GM12878 (cell line): ENCODE measurements around the gene CD209. TPM values are rescaled to one million over a fixed set of nuclear protein-coding genes. Genes with fewer than 3 reads are reported as not detected.
A peak's percentile ranks its signal among the peaks of the same experiment; 100 is the strongest.

Experiments used
- ATF7 ChIP-seq: fragments of 450-650 bp; IDR thresholded peaks from 2 replicates; pipeline ENCODE4 v1.6.1; 2016; ENCODE audit warnings: low read depth, mild to moderate bottlenecking
- BHLHE40 ChIP-seq, 2 experiments: fragments of 450-650 bp in 1 of 2; IDR thresholded peaks; 2 replicates each; pipeline ENCODE4 v1.6.1; 2011 to 2017; ENCODE audit warnings: low read depth in 2 of 2, borderline replicate concordance in 1 of 2, improper control_type of control experiment in 1 of 2, low read length in 1 of 2, mild to moderate bottlenecking in 1 of 2
- E4F1 ChIP-seq: fragments of 450-650 bp; IDR thresholded peaks from 2 replicates; pipeline ENCODE4 v1.6.1; 2018; ENCODE audit warnings: borderline replicate concordance, mild to moderate bottlenecking; ENCODE audit not compliant: partially characterized antibody
- EED ChIP-seq: sonication (generic); IDR thresholded peaks from 2 replicates; pipeline ENCODE4 v1.6.1; 2016; ENCODE audit warnings: antibody characterized with exemption, low read depth
- EZH2 ChIP-seq: IDR thresholded peaks from 2 replicates; pipeline ENCODE4 v1.6.1; 2012; ENCODE audit warnings: low read depth, mild to moderate bottlenecking, control low read depth, inconsistent platforms, low read length, borderline replicate concordance; ENCODE audit not compliant: control insufficient read depth
- FOXM1 ChIP-seq: IDR thresholded peaks from 2 replicates; pipeline ENCODE4 v1.6.1; 2012; ENCODE audit warnings: low read depth, mild to moderate bottlenecking, inconsistent platforms, low read length, moderate library complexity
- GABPA ChIP-seq: IDR thresholded peaks from 2 replicates; pipeline ENCODE4 v1.6.1; 2014; ENCODE audit warnings: antibody characterized with exemption, low read depth, mild to moderate bottlenecking, inconsistent platforms
- IKZF1 ChIP-seq: fragments of 450-650 bp; conservative IDR thresholded peaks from 2 replicates; pipeline ENCODE4 v1.6.1; 2017; ENCODE audit warnings: antibody characterized with exemption, mild to moderate bottlenecking
- IKZF2 ChIP-seq, 2 experiments: fragments of 450-650 bp; IDR thresholded peaks; 2 replicates each; pipeline ENCODE4 v1.6.1; 2017; ENCODE audit warnings: mild to moderate bottlenecking in 2 of 2, moderate library complexity in 2 of 2
- LARP7 ChIP-seq: fragments of 450-650 bp; IDR thresholded peaks from 2 replicates; pipeline ENCODE4 v1.6.1; 2017; ENCODE audit warnings: mild to moderate bottlenecking
- MEF2B ChIP-seq: fragments of 450-650 bp; IDR thresholded peaks from 2 replicates; pipeline ENCODE4 v1.6.1; 2018; ENCODE audit warnings: mild to moderate bottlenecking, moderate library complexity; ENCODE audit not compliant: partially characterized antibody, poor library complexity, severe bottlenecking
- MTA3 ChIP-seq: IDR thresholded peaks from 2 replicates; pipeline ENCODE4 v1.6.1; 2012; ENCODE audit warnings: low read length, inconsistent platforms, borderline replicate concordance
- POLR2AphosphoS5 ChIP-seq: IDR thresholded peaks from 2 replicates; pipeline ENCODE4 v1.6.1; 2011; ENCODE audit warnings: mild to moderate bottlenecking, low read length, inconsistent platforms
- RFX5 ChIP-seq: IDR thresholded peaks from 2 replicates; pipeline ENCODE4 v1.6.1; 2011; ENCODE audit warnings: low read depth, low read length, improper control_type of control experiment
- SMAD1 ChIP-seq: fragments of 450-650 bp; IDR thresholded peaks from 2 replicates; pipeline ENCODE4 v1.6.1; 2018; ENCODE audit warnings: mild to moderate bottlenecking, low read depth; ENCODE audit not compliant: partially characterized antibody
- STAT3 ChIP-seq: IDR thresholded peaks from 2 replicates; pipeline ENCODE4 v1.6.1; 2011; ENCODE audit warnings: low read depth, low read length, improper control_type of control experiment
- ZBTB40 ChIP-seq: fragments of 450-650 bp; IDR thresholded peaks from 2 replicates; pipeline ENCODE4 v1.6.1; 2016; ENCODE audit warnings: mild to moderate bottlenecking, moderate library complexity, borderline replicate concordance
- polyA plus RNA-seq, 11 experiments: library from polyadenylated mRNA; depleted of rRNA in 4 of 11; unstranded in 6 of 11; stranded (reverse) in 5 of 11; fragments of >200 nt; fragmentation: Nextera tagmentation in 4 of 11; fragmentation: Illumina TruSeq in 1 of 11; extraction: Ambion mirVana in 4 of 11; extraction: Trizol in 1 of 11; gene quantifications; 1 replicate in 1 of 11; 2 replicates in 10 of 11; pipeline versions ENCODE4 v1.2.1 to v1.2.3, GENCODE V29; 2011 to 2016; ENCODE audit warnings: inconsistent platforms in 2 of 11, missing spikeins in 2 of 11, low read depth in 1 of 11
- total RNA-seq, 4 experiments: library from RNA; depleted of rRNA in 3 of 4; stranded (reverse); fragments of >200 nt in 3 of 4; fragmentation: Illumina TruSeq in 1 of 4; extraction: Trizol in 1 of 4; gene quantifications; 2 replicates each; pipeline versions ENCODE4 v1.2.1 to v1.2.3, GENCODE V29; 2013 to 2021
- TF ChIP-seq, protein P1 (sequence below): fragments of 450-650 bp; IDR thresholded peaks from 2 replicates; pipeline ENCODE4 v1.6.1; 2017; ENCODE audit warnings: mild to moderate bottlenecking, moderate library complexity

The CD209 gene
- total and polyA plus RNA-seq, 10 of the 15 experiments (the other 5 are each of a cell fraction or from before 2014, with no cell fraction given) = 0.04 to 0.21 (median 0.10) TPM; not detected in 3

- TF ChIP-seq EED (peak; percentile 77), FOXM1 (peak; percentile 50; the same call in 1 of the 2 replicates), MEF2B (peak; percentile 92), MTA3 (peak; percentile 84; the same call in 1 of the 2 replicates), GABPA (no peak), SMAD1 (peak; percentile 82), RFX5 (no peak), STAT3 (no peak), EZH2 (0 out of 2 replicates have a peak, but pooled peaks have one; percentile 85), ATF7 (peak; percentile 84; the same call in 1 of the 2 replicates), LARP7 (no peak), BHLHE40 (IDR thresholded peaks at IDR 0.05; ENCODE audit: borderline replicate concordance in 1 of 2, low read depth in 2 of 2, low read length in 1 of 2) (peak; percentile 68 to 92; a peak in 3 of 4 replicates), IKZF2 (IDR thresholded peaks at IDR 0.05) (peak; percentile 90 to 96), IKZF1 (peak; percentile 89), POLR2AphosphoS5 (peak; percentile 57; the same call in 1 of the 2 replicates), E4F1 (peak; percentile 74), ZBTB40 (no peak)
- TF ChIP-seq, protein P1, sequence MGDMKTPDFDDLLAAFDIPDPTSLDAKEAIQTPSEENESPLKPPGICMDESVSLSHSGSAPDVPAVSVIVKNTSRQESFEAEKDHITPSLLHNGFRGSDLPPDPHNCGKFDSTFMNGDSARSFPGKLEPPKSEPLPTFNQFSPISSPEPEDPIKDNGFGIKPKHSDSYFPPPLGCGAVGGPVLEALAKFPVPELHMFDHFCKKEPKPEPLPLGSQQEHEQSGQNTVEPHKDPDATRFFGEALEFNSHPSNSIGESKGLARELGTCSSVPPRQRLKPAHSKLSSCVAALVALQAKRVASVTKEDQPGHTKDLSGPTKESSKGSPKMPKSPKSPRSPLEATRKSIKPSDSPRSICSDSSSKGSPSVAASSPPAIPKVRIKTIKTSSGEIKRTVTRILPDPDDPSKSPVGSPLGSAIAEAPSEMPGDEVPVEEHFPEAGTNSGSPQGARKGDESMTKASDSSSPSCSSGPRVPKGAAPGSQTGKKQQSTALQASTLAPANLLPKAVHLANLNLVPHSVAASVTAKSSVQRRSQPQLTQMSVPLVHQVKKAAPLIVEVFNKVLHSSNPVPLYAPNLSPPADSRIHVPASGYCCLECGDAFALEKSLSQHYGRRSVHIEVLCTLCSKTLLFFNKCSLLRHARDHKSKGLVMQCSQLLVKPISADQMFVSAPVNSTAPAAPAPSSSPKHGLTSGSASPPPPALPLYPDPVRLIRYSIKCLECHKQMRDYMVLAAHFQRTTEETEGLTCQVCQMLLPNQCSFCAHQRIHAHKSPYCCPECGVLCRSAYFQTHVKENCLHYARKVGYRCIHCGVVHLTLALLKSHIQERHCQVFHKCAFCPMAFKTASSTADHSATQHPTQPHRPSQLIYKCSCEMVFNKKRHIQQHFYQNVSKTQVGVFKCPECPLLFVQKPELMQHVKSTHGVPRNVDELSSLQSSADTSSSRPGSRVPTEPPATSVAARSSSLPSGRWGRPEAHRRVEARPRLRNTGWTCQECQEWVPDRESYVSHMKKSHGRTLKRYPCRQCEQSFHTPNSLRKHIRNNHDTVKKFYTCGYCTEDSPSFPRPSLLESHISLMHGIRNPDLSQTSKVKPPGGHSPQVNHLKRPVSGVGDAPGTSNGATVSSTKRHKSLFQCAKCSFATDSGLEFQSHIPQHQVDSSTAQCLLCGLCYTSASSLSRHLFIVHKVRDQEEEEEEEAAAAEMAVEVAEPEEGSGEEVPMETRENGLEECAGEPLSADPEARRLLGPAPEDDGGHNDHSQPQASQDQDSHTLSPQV = no peak
Observed at GRCh38 chr19:7690779-7691258, 56.5 kb downstream of the CD209 start (continued).
